M059J (cell line): Measurements from ENCODE around the gene HRCT1. TPM values are rescaled to one million over a fixed set of nuclear protein-coding genes. Genes with fewer than 3 reads are reported as not detected.
A peak's percentile ranks its signal among the peaks of the same experiment; 100 is the strongest.

Experiments used
- DNase-seq: peaks from one replicate; pipeline ENCODE4 v3.0.0-alpha.2; 2012; ENCODE audit warnings: low read depth
- total RNA-seq: library from RNA; depleted of rRNA; stranded (reverse); fragments of >200 nt; shearing (Covaris generic); gene quantifications from 2 replicates; pipeline ENCODE4 v1.2.3, GENCODE V29; 2014; rRNA removed

Gene HRCT1
- total RNA-seq, 1 experiment from 2014 or later: 3.1 TPM

- no peak for DNase-seq
Measured at GRCh38 chr9:35942286-35942685, 36.3 kb downstream of the HRCT1 start.

GRCh38 chr9:35944173-35944572 is 38.2 kb downstream of the HRCT1 start:
- no peak for DNase-seq

GRCh38 chr9:35944841-35945240 is 38.8 kb downstream of the HRCT1 start:
- DNase-seq: no peak

DNA sequence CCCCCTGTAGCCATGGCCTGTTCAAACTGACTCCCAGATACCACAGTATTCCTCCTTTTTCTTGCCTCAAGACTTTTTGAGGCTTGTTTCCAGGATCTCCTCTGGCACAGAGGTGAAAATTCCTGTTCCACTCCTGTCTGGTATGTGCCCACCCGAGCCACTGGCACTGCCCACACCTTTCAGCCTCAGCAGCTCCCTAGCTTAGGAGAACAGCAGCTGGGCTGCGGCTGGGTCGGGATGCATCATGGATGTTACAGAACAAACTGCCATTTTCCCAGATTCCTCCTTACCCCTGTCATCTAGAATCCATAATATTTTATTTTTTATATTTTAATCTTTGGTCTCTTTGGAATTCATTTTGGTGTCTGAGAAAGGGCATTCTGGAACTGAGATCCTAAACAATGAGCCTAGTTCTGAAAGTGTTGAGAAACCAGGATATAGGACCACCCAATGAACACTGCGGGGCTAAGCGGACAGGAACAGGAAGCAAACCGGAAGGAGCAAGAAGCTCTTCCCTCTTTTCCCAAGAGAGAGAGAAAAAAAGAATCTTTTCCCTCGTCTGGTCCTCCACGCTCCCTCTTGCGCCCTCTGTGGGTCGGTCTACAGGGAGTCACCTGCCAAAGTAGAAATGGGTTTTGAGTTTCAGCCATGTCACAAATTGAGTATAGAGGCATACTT is 39.5 kb downstream of the HRCT1 start:
- DNase-seq: peak; percentile 88

DNA sequence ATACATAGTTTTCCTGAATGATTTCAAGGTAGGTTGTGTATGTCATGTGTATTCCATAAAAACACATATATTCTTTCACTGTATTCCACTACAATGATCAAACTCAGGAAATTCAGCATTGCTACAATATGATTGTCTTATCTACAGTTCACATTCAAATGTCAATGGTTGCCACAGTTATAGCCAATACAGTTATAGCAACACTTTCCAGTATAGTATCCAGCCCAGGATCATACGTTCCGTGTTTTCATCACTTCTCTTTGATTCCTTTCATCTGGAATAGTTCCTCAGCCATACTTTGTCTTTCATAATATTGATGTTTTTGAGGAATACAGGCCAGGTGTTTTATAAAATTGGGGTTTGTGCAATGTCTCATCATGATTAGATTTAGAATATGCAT is 42.4 kb downstream of the HRCT1 start:
- DNase-seq: no peak

GRCh38 chr9:35948901-35949318 is 42.9 kb downstream of the HRCT1 start:
- peak; percentile 42 for DNase-seq

DNA sequence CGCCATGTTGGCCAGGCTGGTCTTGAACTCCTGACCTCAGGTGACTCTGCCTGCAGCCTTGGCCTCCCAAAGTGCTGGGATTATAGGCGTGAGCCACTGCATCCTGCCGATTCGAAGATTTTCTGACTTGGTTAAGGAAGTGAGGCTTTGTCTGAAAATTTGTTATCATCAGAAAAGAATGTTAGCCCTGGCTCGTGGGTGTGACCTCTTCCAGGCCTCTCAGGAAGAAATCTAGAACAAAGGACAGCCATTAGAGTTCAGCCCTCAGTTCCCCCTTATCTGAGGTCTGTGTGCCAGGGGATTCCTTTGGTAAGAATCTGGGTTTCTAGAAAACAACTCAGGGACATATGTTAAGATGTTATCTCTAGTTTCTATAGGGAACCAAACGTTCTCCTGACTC is 45.7 kb downstream of the HRCT1 start:
- DNase-seq: peak; percentile 83

- DNase-seq: no peak
Measured at GRCh38 chr9:35952526-35953191, 46.7 kb downstream of the HRCT1 start.

DNA sequence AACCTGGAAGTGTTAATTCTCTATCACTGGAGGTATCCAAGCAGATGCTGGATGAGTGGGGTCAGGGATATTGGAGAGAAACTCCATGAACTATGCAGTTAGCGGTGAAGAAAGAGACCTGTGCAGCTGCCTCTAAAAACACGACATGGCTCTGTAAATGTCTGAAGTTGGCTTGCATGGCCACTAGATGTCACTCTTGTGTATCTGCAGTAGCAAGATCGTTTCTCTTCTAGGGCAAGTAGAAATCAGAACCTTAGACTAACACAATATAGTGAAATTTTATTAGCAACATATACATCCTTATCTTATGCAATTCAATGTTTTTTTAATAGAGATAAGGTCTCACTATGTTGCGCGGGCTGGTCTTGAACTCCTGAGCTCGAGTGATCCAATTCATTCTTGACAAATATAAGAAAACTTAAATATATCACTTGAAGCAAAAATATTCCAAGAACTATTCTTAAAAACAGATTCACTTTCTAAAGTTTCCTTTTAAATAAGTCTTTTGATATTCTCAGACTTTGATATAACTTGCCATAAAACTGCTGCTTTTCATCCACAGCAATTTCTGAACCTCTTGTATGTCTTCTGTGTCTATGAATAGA is 49.0 kb downstream of the HRCT1 start:
- DNase-seq: peak; percentile 76

- no peak for DNase-seq
Measured at GRCh38 chr9:35956651-35957050, 50.6 kb downstream of the HRCT1 start.

Other genes with a start within 250 kb of the HRCT1 start
- gene RMRP, start 248.2 kb upstream of the HRCT1 start, total RNA-seq: 4,274 and 18,093 TPM in 2 replicates
- gene CCDC107, start 247.9 kb upstream of the HRCT1 start, total RNA-seq: 4.5 and 7.3 TPM in 2 replicates
- 3.0 and 5.7 TPM in 2 replicates for gene ARHGEF39, start 241.0 kb upstream of the HRCT1 start, total RNA-seq
- 38.2 and 67.0 TPM in 2 replicates for gene CA9, start 232.3 kb upstream of the HRCT1 start, total RNA-seq
- 7.0 and 12.1 TPM in 2 replicates for gene TPM2, start 216.3 kb upstream of the HRCT1 start, total RNA-seq
- 110 and 215 TPM in 2 replicates for gene TLN1, start 174.0 kb upstream of the HRCT1 start, total RNA-seq
- 133 and 168 TPM in 2 replicates for gene CREB3, start 173.5 kb upstream of the HRCT1 start, total RNA-seq
- 19.6 and 22.2 TPM in 2 replicates for gene GBA2, start 157.0 kb upstream of the HRCT1 start, total RNA-seq
- gene RGP1, start 156.9 kb upstream of the HRCT1 start, total RNA-seq: 17.5 and 22.4 TPM in 2 replicates
- not detected in 2 replicates for gene MSMP, start 151.9 kb upstream of the HRCT1 start, total RNA-seq
- 4.4 and 7.6 TPM in 2 replicates for gene NPR2, start 114.6 kb upstream of the HRCT1 start, total RNA-seq
- 0.86 and 2.3 TPM in 2 replicates for gene SPAG8, start 93.9 kb upstream of the HRCT1 start, total RNA-seq
- gene HINT2, start 91.2 kb upstream of the HRCT1 start, total RNA-seq: 53.5 and 92.9 TPM in 2 replicates
- gene FAM221B, start 77.5 kb upstream of the HRCT1 start, total RNA-seq: not detected in 2 replicates
- gene TMEM8B, start 77.0 kb upstream of the HRCT1 start, total RNA-seq: 1.9 and 4.2 TPM in 2 replicates
- not detected in 2 replicates for gene OR13J1, start 35.8 kb upstream of the HRCT1 start, total RNA-seq
- not detected in 2 replicates for gene SPAAR, start 3.3 kb downstream of the HRCT1 start, total RNA-seq
- gene OR2S2, start 52.0 kb downstream of the HRCT1 start, total RNA-seq: not detected in 2 replicates
- 10.9 and 23.7 TPM in 2 replicates for gene RECK, start 130.7 kb downstream of the HRCT1 start, total RNA-seq
- gene GLIPR2, start 230.5 kb downstream of the HRCT1 start, total RNA-seq: 6.7 and 10.1 TPM in 2 replicates